Spleen (tissue), 11 donors: Measurements from ENCODE around the gene IDH2. TPM values are rescaled to one million over a fixed set of nuclear protein-coding genes. Genes with fewer than 3 reads are reported as not detected.
"Not testable (repeated sequence)": the region's sequence is repeated elsewhere in the genome, so short reads cannot be mapped to it uniquely, and the experiment has no call there.

Experiments
- DNase-seq: peaks from one replicate; pipeline ENCODE4 v3.0.0-alpha.2; 2020
- H3K27ac ChIP-seq, 8 donors: fragments of 200-600 bp; sonication (generic) in 7 of 8; 1 replicate in 4 of 8; 2 replicates in 4 of 8; pipeline versions ENCODE4 v1.5.0 to v1.8.0; 2016 to 2021; ENCODE audit warnings: inconsistent platforms in 4 of 8, mild to moderate bottlenecking in 4 of 8, moderate library complexity in 1 of 8
- H3K27me3 ChIP-seq, 7 donors: fragments of 200-600 bp; sonication (generic) in 6 of 7; replicated peaks in 1 of 7; 1 replicate in 4 of 7; 2 replicates in 3 of 7; pipeline versions ENCODE4 v1.5.0 to v1.8.0; 2016 to 2021; ENCODE audit warnings: inconsistent platforms in 3 of 7, mild to moderate bottlenecking in 1 of 7
- H3K36me3 ChIP-seq, 6 donors: fragments of 200-600 bp; sonication (generic) in 5 of 6; 1 replicate in 4 of 6; 2 replicates in 2 of 6; pipeline versions ENCODE4 v1.5.0 to v1.8.0; 2016 to 2021; ENCODE audit warnings: inconsistent platforms in 2 of 6
- H3K4me1 ChIP-seq, 6 donors: fragments of 200-600 bp; sonication (generic) in 5 of 6; 1 replicate in 3 of 6; 2 replicates in 3 of 6; pipeline versions ENCODE4 v1.5.0 to v1.8.0; 2016 to 2021; ENCODE audit warnings: inconsistent platforms in 3 of 6
- H3K4me3 ChIP-seq, 8 donors: fragments of 200-600 bp; sonication (generic) in 7 of 8; 1 replicate in 4 of 8; 2 replicates in 4 of 8; pipeline versions ENCODE4 v1.5.0 to v1.8.0; 2016 to 2021; ENCODE audit warnings: inconsistent platforms in 4 of 8, mild to moderate bottlenecking in 4 of 8, moderate library complexity in 2 of 8
- H3K9me3 ChIP-seq, 8 donors: fragments of 200-600 bp; sonication (generic) in 7 of 8; 1 replicate in 4 of 8; 2 replicates in 4 of 8; pipeline versions ENCODE4 v1.5.0 to v1.8.0; 2016 to 2021; ENCODE audit warnings: inconsistent platforms in 4 of 8
- CTCF ChIP-seq, 11 experiments: fragments of 200-600 bp in 7 of 11; fragments of 450-650 bp in 4 of 11; sonication (generic) in 4 of 11; IDR thresholded peaks in 8 of 11; conservative IDR thresholded peaks in 3 of 11; 1 replicate in 7 of 11; 2 replicates in 4 of 11; pipeline versions ENCODE4 v1.4.0 to v1.8.0; 2016 to 2021; ENCODE audit warnings: antibody characterized with exemption in 11 of 11, inconsistent platforms in 4 of 11, mild to moderate bottlenecking in 1 of 11
- POLR2A ChIP-seq, 3 donors: fragments of 450-650 bp; IDR thresholded peaks; one replicate each; pipeline ENCODE4 v1.5.1; 2017; ENCODE audit warnings: antibody characterized with exemption in 3 of 3, mild to moderate bottlenecking in 1 of 3
- POLR2AphosphoS5 ChIP-seq, 3 donors: sonication (generic); formaldehyde crosslinking; IDR thresholded peaks; one replicate each; pipeline ENCODE4 v1.5.1; 2017; ENCODE audit warnings: antibody characterized with exemption in 3 of 3
- WGBS, 5 donors: extraction: QIAGEN DNeasy Blood & Tissue Kit in 3 of 5; methylation state at CpG; one replicate each; pipeline versions ENCODE4 v1.1.5 to v1.1.7; 2013 to 2018; 5-methylcytosine and 5-hydroxymethylcytosine counted together
- intact Hi-C: fragments of 100-400 bp; cut with DNase I; formaldehyde crosslinking; loops from one replicate; pipeline ENCODE4 v1.15.0; 2023; ENCODE audit warnings: low total_unique reads
- polyA plus RNA-seq, 3 donors: library from polyadenylated mRNA; stranded (reverse); fragments of 200-250 nt; gene quantifications; one replicate each; pipeline ENCODE4 v1.2.1, GENCODE V29; 2013
- total RNA-seq, 7 donors: library from RNA; depleted of rRNA in 3 of 7; stranded (reverse); fragments of >200 nt in 3 of 7; fragmentation: NEBNext Ultra II Directional in 4 of 7; extraction: Animal tissue kit (Norgen Biotek cat#: 25700) in 4 of 7; gene quantifications; one replicate each; pipeline versions ENCODE4 v1.1.0 to v1.2.1, GENCODE V29; 2016 to 2021
- donor health status: healthy with polysubstance abuse.
- donor health status: DM: no; HTN: no; CAD: no; lungs with moderate emphysema.
- donor health status: DM: no; HTN: no; CAD: no.
- donor health status: Bipolar disorder and iron deficiency.
- donor health status: healthy.
- donor health status: DM: no; HTN: no; CAD: no.
- donor health status: DM: yes; HTN: yes; CAD: no.

IDH2 gene
- total and polyA plus RNA-seq, 10 donors, result 36.4 to 70.9 (median 53.0) TPM

GRCh38 chr15:90114451-90114901 is 12.2 kb upstream of the IDH2 start:
- TF ChIP-seq CTCF (IDR thresholded peaks at IDR 0.05 in 8 of 11, conservative IDR thresholded peaks at IDR 0.05 in 3 of 11) (no peak), POLR2A (IDR thresholded peaks at IDR 0.05) (no peak), POLR2AphosphoS5 (IDR thresholded peaks at IDR 0.05) (no peak)
- WGBS, 5 donors, result 54 to 80% (median 73%) methylated on average over 2 of the region's 2 CpGs
- Histone ChIP-seq H3K36me3 (no peaks in the 10 kb centered on the region), H3K9me3 (peaks cover 4 to 27% (median 20%) of the 10 kb centered on the region in 8 donors), H3K27me3 (no peaks in the 10 kb centered on the region), H3K4me3 (no peak overlapping the region), H3K27ac (no peak overlapping the region), H3K4me1 (no peaks in the 10 kb centered on the region)
- DNase-seq, result peak; percentile 4
- intact Hi-C loops, result no loop called here

- intact Hi-C loops, result no loop called here
- Histone ChIP-seq H3K4me3 (no peak overlapping the region), H3K27me3 (no peaks in the 10 kb centered on the region), H3K4me1 (no peaks in the 10 kb centered on the region), H3K36me3 (no peaks in the 10 kb centered on the region), H3K27ac (no peak overlapping the region), H3K9me3 (peaks cover 4 to 27% (median 20%) of the 10 kb centered on the region in 8 donors)
- TF ChIP-seq POLR2AphosphoS5 (IDR thresholded peaks at IDR 0.05) (no peak), CTCF (IDR thresholded peaks at IDR 0.05 in 8 of 11, conservative IDR thresholded peaks at IDR 0.05 in 3 of 11) (no peak), POLR2A (IDR thresholded peaks at IDR 0.05) (no peak)
- DNase-seq, result no peak
- WGBS, 5 donors, result 69 to 85% (median 71%) methylated on average over 7 of the region's 7 CpGs
Measured at GRCh38 chr15:90113166-90113565, 10.9 kb upstream of the IDH2 start.

GRCh38 chr15:90109163-90109751 is 7.0 kb upstream of the IDH2 start:
- H3K27ac ChIP-seq, H3K4me1 ChIP-seq, H3K4me3 ChIP-seq, intact Hi-C loops, H3K27me3 ChIP-seq, H3K9me3 ChIP-seq, DNase-seq, H3K36me3 ChIP-seq: not testable (repeated sequence)
- WGBS, 5 donors, result 64 to 86% (median 74%) methylated on average over 3 of the region's 3 CpGs

GRCh38 chr15:90108038-90108437 is 5.8 kb upstream of the IDH2 start:
- H3K36me3 ChIP-seq, H3K9me3 ChIP-seq, H3K4me1 ChIP-seq, H3K4me3 ChIP-seq, DNase-seq, H3K27ac ChIP-seq, H3K27me3 ChIP-seq, intact Hi-C loops: not testable (repeated sequence)
- WGBS, 5 donors, result 88 to 97% (median 93%) methylated on average over 5 of the region's 5 CpGs

- Histone ChIP-seq H3K4me1 (peaks cover 0 to 14% (median 7%) of the 10 kb centered on the region in 6 donors), H3K27me3 (no peaks in the 10 kb centered on the region), H3K27ac (no peak overlapping the region), H3K36me3 (no peaks in the 10 kb centered on the region), H3K4me3 (no peak overlapping the region), H3K9me3 (no peaks in the 10 kb centered on the region)
- intact Hi-C loops, result no loop called here
- TF ChIP-seq POLR2AphosphoS5 (IDR thresholded peaks at IDR 0.05) (no peak), POLR2A (IDR thresholded peaks at IDR 0.05) (no peak), CTCF (IDR thresholded peaks at IDR 0.05 in 8 of 11, conservative IDR thresholded peaks at IDR 0.05 in 3 of 11) (no peak)
- peak; percentile 43 for DNase-seq
- WGBS, 5 donors, result 83 to 88% (median 84%) methylated on average over 7 of the region's 7 CpGs
Measured at GRCh38 chr15:90106522-90107117, 4.4 kb upstream of the IDH2 start.
